ENCODE data around the gene KANK4. TPM values are rescaled to one million over a fixed set of nuclear protein-coding genes. Genes with fewer than 3 reads are reported as not detected.
A peak's percentile ranks its signal among the peaks of the same experiment; 100 is the strongest.

Gene KANK4
- polyA plus RNA-seq, 2 of the 4 experiments (the other 2 are of a cell fraction) = 0.66 to 0.81 TPM

DNA sequence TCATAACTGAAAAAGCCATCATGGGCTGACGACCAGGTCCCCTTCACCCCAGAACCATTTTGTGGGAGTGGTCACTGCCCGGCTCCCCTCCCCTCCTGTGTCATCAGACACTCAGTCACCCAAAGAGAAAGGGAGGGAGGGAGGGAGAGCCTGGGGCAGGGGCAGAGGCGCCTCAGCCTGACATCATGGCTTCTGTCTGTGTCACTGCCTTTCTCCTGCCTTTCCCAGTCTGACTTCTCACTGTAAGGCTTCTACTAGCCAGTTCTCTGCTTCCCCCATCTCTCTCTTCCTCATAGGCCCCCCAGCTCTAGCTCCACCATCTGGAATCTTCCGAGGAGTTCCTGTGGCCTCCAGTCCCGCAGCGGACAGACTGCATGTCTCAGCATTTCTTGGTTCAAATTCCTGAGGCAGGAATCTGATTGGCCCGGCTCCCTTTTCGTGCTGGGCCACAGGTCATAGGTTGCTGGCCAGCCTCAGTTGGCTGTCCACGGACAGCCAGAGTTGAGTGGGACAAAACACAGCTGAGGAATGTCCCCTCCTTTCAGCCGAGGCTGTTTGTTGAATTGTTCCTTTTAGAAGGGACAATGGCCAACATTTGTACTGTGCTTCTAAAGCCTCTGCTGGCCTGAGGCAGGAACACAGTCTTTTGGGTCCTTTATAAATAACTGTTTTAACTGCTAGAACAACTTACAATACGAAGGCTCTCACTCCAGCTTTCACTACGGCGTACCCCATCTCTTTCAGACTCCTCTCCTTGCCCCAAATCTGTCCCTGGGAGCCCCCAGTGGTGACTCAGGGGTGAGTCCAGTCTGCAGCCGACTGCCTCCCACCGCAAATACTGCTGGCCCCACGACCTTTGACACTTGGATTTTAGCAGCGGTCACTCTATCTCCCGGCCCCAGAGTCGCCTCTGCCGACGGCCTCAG is 18.7 kb upstream of the KANK4 start:
- POLR2A ChIA-PET = no interaction called here
- no peaks in the 10 kb centered on the region for H3K9me3 ChIP-seq
- H3K4me3 ChIP-seq = no peak overlapping the region
- 75% methylated on average over 19 of the region's 21 CpGs for WGBS (ENCODE audit: missing lambda C conversion rate)
- no peaks in the 10 kb centered on the region for H3K4me1 ChIP-seq
- H3K4me2 ChIP-seq = no peak overlapping the region
- TF ChIP-seq E2F6 (IDR thresholded peaks at IDR 0.05; ENCODE audit: borderline replicate concordance, low read depth) = no peak
- TF ChIP-seq JUNB (IDR thresholded peaks at IDR 0.05) = no peak
- TF ChIP-seq PHF8 (IDR thresholded peaks at IDR 0.05; ENCODE audit: borderline replicate concordance, low read depth) = no peak
- TF ChIP-seq RFX5 (IDR thresholded peaks at IDR 0.05) = no peak
- no peak for TF ChIP-seq KDM1A (IDR thresholded peaks at IDR 0.05; ENCODE audit: low read depth)
- TF ChIP-seq, protein P1, sequence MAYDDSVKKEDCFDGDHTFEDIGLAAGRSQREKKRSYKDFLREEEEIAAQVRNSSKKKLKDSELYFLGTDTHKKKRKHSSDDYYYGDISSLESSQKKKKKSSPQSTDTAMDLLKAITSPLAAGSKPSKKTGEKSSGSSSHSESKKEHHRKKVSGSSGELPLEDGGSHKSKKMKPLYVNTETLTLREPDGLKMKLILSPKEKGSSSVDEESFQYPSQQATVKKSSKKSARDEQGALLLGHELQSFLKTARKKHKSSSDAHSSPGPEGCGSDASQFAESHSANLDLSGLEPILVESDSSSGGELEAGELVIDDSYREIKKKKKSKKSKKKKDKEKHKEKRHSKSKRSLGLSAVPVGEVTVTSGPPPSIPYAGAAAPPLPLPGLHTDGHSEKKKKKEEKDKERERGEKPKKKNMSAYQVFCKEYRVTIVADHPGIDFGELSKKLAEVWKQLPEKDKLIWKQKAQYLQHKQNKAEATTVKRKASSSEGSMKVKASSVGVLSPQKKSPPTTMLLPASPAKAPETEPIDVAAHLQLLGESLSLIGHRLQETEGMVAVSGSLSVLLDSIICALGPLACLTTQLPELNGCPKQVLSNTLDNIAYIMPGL (CRISPR knock-in tag; IDR thresholded peaks at IDR 0.05; ENCODE audit: borderline replicate concordance) = no peak
- TF ChIP-seq ZFP36 (IDR thresholded peaks at IDR 0.05; ENCODE audit: borderline replicate concordance, partially characterized antibody) = no peak
- ATAC-seq = peak in 1 of 2 experiments; percentile 31; a peak in 1 of 6 replicates
- no peak for FAIRE-seq
- CTCF ChIA-PET = interaction anchor here (0.5 kb wide), 1 partner anchor 383 kb away, joined by 3 read pairs; no protein-coding TSS in a partner anchor
- no peak overlapping the region for H3K27ac ChIP-seq
- no peak for DNase-seq (ENCODE audit: low read depth in 1 of 2, low spot score in 1 of 2)

- CTCF ChIA-PET = no interaction called here
- Histone ChIP-seq H3K9me3 (no peaks in the 10 kb centered on the region), H3K27ac (no peak overlapping the region), H3K4me2 (no peak overlapping the region), H3K4me3 (no peak overlapping the region), H3K4me1 (no peaks in the 10 kb centered on the region)
- FAIRE-seq (no peak), ATAC-seq (no peak), DNase-seq (ENCODE audit: low read depth in 1 of 2, low spot score in 1 of 2) (no peak)
- TF ChIP-seq FOSB (CRISPR knock-in tag; IDR thresholded peaks at IDR 0.05) = no peak
- no peak for TF ChIP-seq HES2 (IDR thresholded peaks at IDR 0.05)
- TF ChIP-seq EP300 (IDR thresholded peaks at IDR 0.05) = no peak
- TF ChIP-seq NFE2L2 (conservative IDR thresholded peaks at IDR 0.05; ENCODE audit: low read length) = no peak
- no peak for TF ChIP-seq HOXB13 (CRISPR knock-in tag; IDR thresholded peaks at IDR 0.05; ENCODE audit: low read depth)
- TF ChIP-seq SREBF2 (IDR thresholded peaks at IDR 0.05) = no peak
- no peak for TF ChIP-seq MYC (IDR thresholded peaks at IDR 0.05; ENCODE audit: borderline replicate concordance, low read length)
- 91% methylated on average over 9 of the region's 10 CpGs for WGBS (ENCODE audit: missing lambda C conversion rate)
- POLR2A ChIA-PET = no interaction called here
Observed at GRCh38 chr1:62336995-62337705, 17.9 kb upstream of the KANK4 start.

- no peak overlapping the region for H3K27ac ChIP-seq
- H3K4me2 ChIP-seq = no peak overlapping the region
- ChIA-PET CTCF (no interaction called here), POLR2A (no interaction called here)
- WGBS (ENCODE audit: missing lambda C conversion rate) = 90% methylated on average over 2 of the region's 8 CpGs
- ATAC-seq (no peak), FAIRE-seq (no peak), DNase-seq (ENCODE audit: low read depth in 1 of 2, low spot score in 1 of 2) (no peak)
- no peaks in the 10 kb centered on the region for H3K9me3 ChIP-seq
- no peaks in the 10 kb centered on the region for H3K4me1 ChIP-seq
- H3K4me3 ChIP-seq = no peak overlapping the region
- TF ChIP-seq BHLHE40 (IDR thresholded peaks at IDR 0.05; ENCODE audit: low read depth, low read length) (no peak), ESRRA (IDR thresholded peaks at IDR 0.05; ENCODE audit: borderline replicate concordance, low read length) (no peak), ZFP36 (IDR thresholded peaks at IDR 0.05; ENCODE audit: borderline replicate concordance, partially characterized antibody) (no peak), FOXS1 (CRISPR knock-in tag; IDR thresholded peaks at IDR 0.05) (no peak), RFX5 (IDR thresholded peaks at IDR 0.05) (no peak), E2F6 (IDR thresholded peaks at IDR 0.05; ENCODE audit: borderline replicate concordance, low read depth) (no peak)
- TF ChIP-seq, protein P2, sequence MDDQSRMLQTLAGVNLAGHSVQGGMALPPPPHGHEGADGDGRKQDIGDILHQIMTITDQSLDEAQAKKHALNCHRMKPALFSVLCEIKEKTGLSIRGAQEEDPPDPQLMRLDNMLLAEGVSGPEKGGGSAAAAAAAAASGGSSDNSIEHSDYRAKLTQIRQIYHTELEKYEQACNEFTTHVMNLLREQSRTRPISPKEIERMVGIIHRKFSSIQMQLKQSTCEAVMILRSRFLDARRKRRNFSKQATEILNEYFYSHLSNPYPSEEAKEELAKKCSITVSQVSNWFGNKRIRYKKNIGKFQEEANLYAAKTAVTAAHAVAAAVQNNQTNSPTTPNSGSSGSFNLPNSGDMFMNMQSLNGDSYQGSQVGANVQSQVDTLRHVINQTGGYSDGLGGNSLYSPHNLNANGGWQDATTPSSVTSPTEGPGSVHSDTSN (IDR thresholded peaks at IDR 0.05) = no peak
Observed at GRCh38 chr1:62336638-62336994, 17.4 kb upstream of the KANK4 start.

Data from A549 (cell line).